Fibroblast of skin of right quadriceps (primary cell): ENCODE results near the gene DVL2.

ENCODE experiments used
- DNase-seq: peaks from one replicate; pipeline ENCODE4 v3.0.0-alpha.2; 2013

The DVL2 gene

DNA sequence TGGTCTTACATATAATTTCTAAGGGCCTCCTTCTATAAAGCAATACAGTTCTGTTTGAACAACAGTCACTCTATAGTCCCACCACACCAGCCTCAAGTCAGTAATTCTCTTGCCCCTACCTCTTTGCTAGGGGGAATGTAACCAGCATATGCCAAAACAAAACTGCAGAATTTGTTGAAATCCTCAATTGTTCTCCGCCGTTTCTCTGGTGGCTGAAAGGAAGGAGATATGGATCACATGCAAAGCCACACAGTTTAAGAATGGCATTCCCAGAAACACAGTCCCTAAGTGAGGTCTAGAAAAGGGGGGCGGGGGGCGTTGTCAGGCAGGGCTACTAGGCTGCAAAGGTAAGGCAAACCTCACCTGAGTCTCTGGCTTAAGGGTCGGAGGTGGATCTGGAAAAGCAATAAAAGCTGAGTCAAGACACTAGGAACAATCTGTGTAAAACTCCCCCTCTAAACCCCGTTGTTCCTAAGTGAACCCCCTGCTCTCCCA lies 3.0 kb upstream of the DVL2 start:
- DNase-seq: no peak

DNA sequence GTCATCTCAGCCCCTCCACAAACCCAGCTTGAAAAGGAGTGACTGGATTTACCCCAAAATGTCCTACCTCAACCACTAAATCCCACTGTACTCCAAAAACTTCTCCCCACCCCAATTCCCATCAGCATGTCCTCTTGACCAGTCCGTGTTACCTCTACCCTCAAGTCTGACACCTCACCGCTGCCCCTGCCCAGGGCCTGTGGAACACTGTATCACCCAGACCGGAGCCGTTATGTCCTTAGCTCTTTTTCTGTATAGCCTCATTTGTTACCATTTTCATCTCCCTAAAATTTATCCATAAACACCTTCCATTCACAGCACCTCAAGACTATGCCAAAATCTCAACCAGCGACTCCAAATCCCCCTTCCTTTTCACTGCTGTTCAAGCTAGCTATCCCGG lies 2.5 kb upstream of the DVL2 start:
- DNase-seq: no peak

DNA sequence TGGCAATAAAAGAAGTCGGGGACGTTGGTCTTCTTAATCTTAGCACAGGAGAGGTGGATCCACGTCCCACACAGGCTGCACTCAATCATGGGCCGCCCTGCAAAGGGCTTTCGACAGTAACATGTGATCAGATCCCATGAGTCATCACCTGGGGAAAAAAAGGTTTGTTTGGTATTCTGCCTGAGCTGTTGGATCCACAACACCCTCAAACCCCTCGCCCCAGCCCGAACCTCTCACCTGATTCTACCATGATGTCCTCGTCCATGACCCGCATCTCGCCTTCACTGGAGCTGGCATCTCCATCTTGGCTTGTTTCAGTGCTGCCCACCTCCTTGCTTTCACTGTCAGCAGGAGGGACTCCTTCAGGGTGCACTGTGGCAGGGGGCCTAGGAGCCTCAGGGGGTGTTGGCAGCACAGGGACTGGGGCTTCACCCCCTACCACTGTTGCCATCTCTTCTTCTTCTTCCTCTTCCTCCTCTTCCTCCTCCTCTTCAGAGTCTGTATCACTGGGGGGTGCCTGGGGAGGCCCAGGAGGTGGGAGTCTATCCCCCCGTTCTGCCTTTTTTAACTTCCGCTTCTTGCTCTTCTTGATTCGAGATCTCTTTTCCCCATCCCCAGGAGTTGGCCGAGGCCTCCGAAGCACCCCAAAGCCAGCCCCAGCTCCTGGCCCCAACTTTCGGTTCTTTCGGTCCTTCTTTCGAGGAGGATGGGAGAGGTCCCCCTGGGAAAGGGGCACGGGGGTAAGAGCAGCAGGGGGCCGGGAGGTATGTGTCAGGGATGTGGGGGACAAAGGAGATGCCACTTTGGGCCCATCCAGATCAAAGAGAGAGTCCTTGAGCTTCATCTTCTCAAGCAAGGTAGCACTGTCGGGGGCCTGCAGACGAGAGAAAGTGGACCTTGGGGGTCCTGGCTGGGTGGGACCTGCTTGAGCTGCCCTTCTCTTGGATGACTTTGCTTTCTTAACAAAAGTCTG lies 1.7 kb upstream of the DVL2 start:
- no peak for DNase-seq

DNA sequence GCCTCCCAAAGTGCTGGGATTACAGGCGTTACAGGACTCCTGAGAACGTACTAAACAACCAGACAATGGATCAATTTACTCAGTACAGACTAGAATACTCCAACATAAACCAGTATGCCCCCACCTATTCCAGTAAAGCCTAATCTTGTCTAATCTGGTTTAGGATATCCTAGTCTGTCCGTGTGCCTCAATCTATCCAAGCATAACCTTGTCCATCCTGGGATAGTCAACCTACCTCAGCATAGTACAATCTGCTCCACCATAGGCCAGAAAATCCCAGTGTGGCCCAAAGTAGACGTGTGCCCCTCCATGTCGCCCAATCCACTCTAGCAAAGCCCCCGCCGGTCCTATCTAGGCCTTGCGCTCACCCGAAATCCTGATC lies 625 bp downstream of the DVL2 start:
- DNase-seq: no peak

DNA sequence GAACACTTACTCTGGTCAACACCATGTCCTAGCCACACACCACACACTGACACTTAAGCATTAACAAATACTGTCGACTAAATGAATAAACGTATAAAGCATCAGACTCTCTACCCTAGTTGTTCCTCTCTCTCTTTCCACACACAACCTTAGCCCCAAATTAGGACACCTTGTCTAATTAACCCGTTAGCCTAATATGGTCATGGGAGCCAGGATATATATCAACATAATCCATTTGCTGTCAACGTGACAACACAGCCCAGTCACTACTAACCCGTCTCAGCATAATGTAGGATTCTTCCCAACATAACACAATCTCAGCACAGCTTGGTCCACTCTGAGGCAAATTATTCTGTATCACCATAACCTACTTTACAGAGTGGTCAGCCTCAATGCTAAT lies 2.2 kb downstream of the DVL2 start:
- DNase-seq: no peak

DNA sequence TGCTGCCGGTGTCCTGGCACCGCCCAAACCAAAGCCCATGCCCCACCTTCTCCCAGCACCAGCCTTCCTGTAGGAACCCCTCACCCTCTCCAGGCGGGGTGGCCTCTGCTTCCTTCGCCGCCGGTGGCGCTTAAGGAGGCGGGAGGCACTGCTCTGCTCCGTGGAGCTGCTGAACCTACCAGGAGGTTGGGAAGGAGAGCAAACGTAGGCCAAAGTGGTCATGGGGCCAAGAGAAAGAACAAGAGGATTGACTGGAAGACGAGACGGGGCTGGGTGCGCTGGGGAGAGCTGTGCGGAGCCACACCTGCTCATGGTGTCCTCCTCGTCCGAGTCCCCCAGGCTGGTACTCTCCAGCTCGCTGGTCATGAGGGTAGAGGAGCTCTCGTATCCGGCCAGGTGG lies 4.8 kb downstream of the DVL2 start:
- DNase-seq: no peak

DNA sequence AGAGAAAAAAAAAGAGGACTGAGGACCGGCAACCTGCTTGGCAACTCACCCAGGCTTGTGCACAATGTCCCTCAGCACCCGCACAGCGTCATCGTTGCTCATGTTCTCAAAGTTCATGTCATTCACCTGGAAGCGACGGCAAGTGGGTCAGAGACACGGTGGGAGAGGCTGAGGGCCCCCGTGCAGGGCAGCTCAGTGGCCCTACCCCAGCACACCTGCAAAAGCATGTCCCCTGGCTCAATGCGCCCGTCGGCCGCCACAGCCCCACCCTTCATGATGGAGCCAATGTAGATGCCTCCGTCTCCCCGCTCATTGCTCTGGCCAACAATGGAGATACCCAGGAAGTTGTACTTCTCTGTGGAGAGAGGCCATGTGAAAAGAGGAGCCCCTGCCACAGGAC lies 5.4 kb downstream of the DVL2 start:
- no peak for DNase-seq

DNA sequence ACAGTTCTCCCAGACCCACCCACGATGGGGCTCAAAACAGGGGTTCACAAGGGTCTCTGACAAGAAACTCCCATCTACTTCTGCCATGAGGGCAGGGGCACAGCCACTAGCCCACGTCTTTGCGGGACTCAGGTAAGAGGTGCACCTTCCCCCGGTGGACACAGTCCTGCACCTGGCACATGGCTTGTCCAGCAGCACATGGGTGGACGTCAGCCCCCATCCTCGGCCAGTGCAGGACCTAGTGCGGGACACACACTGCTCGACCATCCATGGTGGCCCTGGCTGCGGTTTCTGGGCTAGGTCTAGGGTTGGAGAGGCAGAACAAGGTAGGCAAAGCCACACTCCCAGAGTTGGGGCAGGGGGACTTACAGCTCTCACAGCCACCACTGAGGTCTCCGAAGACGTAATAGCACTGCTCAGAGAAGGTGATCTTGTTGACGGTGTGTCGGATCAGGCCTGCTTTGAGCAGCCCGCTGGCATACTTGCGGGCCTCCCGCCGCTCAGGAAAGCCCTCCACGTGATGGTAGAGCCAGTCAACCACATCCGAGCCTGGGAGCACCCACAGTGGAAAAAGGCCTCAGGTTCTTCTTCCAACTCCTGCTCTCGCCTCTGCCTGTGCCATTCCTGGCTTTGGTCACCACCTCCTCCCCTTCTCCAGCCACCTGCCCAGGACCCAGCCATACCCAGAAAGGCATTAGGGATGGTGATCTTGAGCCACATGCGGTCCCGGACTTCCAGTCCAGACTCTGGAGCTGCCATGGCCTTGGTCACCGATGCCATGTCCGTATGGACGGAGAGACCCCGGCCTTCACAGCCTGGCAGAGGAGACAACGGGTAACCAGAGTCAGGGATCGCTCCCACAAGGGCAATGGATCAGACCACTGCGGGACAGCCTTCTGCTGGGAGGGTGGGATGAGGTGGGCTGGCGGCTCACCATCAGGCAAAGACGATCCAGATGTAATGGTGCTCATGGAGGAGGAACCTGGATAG lies 7.3 kb downstream of the DVL2 start:
- no peak for DNase-seq

DNA sequence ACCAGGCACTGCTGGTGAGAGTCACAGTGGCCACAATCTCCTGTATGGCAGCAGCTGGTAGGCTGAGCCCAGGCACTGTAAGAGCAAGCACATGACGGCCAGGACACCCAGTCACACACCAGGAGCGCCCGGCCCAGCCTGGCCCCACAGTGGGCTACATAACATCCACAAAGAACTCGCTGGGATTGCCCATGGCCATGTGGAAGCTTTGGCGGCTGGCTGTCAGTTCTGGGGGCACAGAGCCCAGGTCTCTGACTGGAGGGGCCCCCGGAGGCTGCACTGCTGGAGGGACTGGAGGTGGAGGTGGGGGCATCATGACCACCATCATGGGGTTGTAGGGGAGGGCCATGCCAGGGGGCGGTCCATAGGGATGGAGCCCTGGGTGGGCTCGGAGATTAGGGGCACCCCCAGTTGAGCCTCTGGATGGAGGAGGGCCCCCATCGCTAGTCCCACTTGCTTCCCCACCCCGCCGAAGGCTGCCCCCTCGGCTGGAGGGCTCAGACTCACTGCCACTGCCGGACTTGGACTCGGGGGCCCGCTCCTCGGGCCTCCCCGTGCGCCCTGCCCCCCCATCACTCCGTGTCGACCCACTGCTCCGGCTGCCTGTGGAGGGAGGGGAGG lies 8.5 kb downstream of the DVL2 start:
- DNase-seq: no peak

DNA sequence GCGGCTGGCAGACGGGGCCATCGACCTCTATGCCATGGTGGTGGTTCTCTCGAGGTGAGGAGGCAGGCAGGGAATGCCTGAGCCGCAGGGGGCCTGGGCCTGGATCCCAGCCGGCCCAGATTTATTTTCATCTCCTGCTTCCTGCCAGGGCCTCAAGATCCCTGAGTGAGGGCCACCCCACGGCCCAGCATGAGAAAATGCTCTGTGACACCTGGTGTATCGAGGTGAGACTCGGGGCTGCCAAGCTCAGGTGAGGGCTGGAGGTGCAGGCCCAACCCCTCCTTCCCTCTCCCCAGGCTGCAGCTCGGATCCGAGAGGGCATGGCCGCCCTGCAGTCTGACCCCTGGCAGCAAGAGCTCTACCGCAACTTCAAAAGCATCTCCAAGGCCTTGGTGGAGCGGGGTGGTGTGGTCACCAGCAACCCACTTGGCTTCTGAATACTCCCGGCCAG lies 9.6 kb downstream of the DVL2 start:
- DNase-seq: no peak

DNA sequence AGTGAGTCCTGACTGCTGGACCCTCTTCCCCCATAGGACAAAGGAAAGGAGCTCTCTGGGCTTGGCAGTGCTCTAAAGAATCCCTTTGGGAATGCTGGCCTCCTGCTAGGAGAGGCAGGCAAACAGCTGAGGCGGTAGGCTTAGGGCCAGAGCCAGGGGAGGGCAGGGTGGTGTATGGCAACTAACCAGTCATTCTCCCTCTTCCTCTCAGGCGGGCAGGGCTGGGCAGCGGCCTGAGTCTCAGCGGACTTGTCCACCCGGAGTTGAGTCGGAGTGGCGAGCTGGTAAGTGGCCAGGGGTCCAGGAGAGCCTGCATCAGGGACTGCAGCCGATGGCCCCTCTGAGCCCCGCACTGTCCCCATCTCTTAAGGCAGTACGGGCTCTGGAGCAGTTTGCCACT lies 10.2 kb downstream of the DVL2 start:
- DNase-seq: no peak

DNA sequence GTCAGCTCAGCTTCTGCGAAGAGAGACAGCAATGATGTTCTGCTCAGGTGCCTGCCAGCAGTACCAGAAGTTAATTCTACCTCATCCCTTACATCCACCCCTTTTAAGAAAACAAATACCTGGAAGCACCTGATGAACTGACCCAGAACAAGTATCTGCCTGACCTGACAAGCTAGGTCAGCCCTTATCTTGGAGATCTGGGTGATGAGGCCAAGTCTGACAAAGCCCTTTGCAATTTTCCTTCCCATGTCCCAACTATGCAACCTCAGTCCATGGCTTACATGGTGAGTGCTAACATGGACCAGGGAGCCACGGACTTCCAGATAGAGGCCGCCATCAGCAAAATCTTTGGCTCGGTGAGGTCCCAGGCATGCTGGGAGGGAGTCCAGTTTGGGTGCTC lies 10.9 kb downstream of the DVL2 start:
- no peak for DNase-seq

DNA sequence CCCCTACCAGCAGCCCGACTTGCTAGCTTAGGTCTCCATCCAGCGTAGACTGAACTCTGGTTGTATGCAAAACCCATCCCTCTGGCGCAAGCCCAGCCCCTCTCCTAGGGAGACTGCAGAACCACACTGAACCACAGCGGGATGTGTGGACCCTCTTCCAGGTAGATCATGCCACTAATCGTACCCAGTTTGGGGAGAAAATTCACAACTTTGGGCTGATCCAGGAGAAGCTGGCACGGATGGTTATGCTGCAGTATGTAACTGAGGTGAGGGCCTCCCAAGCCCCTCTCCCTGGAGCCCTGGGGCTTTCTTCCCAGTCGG lies 11.4 kb downstream of the DVL2 start:
- no peak for DNase-seq

DNA sequence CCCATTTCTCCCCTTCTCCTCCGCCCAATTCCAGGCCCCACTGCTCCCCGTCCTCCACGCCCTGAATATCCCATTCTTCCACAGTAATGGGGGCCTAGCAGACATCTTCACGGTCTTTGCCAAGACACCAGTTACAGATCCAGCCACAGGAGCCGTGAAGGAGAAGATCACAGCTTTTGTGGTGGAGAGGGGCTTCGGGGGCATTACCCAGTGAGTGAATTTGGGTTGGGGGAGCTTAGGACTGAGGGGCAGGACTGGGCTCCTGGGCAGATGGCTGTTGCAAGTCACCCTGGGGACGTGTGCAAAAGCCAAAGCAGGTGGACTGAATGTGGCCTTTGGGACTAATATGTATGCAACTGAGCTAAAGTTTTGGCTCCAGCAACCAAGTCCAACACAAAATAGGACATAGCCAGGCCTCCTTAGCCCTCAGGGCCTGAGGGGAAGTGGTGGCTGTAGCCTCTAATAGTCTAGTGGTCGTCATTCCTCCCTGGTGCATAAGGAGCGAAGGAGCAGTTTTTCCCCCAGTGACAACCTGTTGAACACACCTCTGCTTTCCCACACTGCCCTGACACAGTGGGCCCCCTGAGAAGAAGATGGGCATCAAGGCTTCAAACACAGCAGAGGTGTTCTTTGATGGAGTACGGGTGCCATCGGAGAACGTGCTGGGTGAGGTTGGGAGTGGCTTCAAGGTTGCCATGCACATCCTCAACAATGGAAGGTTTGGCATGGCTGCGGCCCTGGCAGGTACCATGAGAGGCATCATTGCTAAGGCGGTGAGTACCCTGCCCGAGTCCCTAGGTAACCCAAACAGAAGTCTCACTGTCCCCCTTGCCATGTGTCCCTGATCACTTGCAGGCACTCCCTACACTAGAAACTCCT lies 12.0 kb downstream of the DVL2 start:
- no peak for DNase-seq

DNA sequence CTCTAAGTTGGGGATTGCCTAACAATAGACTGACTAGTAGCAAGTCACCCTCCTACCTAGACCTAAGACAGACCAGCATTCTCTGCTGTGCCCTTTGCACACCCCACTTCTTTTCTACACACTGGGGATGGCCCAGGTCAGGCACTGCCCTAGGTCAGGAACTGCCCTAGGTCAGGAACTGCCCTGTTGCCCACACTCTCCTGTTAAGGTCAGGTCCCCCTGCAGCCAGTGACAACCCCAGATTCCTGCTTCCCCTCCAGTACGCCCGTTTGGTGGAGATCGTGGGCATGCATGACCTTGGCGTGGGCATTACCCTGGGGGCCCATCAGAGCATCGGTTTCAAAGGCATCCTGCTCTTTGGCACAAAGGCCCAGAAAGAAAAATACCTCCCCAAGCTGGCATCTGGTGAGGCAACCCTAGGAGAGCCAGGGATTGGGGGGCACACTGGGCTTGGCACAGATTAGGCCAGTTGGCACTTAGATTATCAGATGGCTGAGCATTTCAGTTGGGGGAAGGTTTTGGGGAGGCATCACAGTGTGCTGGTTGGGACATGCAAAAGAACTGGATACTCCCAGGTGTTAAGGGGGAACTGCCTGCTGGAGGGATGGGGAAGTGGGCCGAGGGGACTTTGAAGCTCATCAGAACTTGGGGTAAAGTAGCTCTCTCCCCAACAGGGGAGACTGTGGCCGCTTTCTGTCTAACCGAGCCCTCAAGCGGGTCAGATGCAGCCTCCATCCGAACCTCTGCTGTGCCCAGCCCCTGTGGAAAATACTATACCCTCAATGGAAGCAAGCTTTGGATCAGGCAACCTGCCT lies 12.8 kb downstream of the DVL2 start:
- no peak for DNase-seq

DNA sequence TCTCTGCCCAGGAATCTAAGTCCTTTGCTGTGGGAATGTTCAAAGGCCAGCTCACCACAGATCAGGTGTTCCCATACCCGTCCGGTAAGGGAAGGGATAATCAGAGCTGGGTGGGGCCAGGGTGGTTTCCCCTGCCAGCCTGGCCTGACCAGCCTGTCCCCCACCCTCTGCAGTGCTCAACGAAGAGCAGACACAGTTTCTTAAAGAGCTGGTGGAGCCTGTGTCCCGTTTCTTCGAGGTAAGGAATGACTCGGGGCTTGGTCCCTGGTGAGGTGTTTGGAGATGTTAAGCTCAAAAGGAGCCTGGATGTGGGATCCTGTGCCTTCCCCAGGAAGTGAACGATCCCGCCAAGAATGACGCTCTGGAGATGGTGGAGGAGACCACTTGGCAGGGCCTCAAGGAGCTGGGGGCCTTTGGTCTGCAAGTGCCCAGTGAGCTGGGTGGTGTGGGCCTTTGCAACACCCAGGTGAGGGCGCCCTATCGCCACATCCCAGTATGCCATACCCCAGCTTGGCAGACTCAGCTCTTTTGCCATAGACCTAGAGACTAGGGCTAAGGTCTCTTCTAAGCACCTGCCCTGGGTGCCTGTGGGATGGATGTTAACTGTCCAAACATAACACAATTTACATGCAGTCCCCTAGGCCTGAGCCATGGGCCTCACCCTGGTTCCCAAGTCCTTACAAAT lies 13.6 kb downstream of the DVL2 start:
- peak; percentile 57 for DNase-seq

DNA sequence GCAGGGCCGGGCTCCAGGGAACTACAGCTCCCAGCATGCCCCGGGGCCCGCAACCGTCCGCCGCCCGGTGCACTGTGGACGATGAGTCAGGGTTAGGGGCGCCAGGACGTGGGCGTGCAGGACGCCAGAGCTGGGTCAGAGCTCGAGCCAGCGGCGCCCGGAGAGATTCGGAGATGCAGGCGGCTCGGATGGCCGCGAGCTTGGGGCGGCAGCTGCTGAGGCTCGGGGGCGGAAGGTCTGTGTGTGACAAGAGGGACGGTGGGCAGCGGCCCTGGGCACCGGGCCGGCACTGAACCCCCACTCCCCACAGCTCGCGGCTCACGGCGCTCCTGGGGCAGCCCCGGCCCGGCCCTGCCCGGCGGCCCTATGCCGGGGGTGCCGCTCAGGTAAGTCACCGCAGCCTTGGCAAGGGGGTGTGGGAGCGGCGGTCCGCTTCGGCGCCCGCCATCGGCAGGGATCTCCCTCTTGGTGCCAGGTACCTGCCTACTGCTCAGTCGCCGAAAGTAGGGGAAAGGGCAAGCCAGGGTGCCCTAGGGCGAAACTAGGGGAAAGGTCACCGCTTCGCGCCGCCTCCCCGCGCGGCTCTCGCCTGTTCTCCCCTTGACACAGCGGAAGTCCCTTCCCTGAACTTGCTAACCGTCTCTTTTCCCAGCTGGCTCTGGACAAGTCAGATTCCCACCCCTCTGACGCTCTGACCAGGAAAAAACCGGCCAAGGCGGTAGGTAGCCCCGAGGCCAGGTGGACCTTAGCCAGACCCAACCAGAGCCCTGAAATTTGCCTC lies 14.3 kb downstream of the DVL2 start, which contains the start of the genes ACADVL and DLG4:
ACADVL (plus strand) TSS at position 127 of the 781 bp plus-strand sequence; CDS start at position 174, 47 bp downstream.
DLG4 (minus strand) TSS at position 25 of the 781 bp plus-strand sequence.
- peak; percentile 86 for DNase-seq

DNA sequence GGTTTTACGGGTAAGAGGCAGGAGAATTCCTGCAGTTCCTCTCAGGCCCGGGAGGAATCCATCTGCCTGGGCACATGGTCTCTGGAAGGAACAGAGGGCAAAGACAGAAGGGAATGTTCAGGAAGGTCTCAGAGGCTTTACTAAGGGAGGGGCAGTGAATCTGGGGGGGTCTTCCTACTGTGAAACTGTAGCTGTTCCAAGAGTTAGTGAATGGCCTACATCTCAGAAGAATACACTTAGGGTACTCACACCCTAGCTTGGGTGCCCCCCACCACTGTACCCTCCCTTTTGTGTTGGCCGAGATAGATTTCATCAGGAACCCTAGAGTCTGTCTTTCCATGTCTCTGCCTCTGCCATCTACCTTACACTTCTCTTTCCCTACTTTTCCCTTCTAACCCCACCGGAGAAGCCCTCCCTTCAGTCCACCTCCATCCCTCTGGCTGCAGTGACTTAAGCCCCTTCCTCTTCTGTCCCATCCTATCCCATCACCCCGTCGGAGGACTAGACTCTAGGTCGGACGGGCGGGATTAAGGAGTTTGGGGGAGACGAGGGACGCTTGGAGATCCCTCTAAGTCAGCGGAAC lies 15.0 kb downstream of the DVL2 start:
- no peak for DNase-seq

DNA sequence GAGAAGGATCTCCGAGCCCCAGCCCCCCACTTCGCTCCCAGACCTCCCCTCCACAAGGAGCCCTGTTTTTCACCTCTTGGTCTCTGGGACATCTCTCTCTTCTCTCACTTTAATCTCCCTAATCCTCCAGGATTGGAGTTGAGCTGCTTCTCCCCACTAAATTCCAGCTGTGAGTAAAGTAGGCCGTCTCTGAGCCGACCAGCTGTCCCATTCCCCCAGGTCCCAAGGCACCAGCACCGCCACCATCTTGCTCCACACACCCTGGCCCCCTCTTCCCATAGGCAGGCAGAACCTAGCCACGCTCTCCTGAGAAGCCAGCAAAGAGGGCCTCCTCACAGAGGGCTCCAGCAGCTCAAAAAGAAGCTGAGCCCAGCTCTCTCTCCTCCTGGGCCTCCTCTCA lies 15.6 kb downstream of the DVL2 start:
- no peak for DNase-seq
